Prostate gland (tissue), 2 donors: Measurements from ENCODE around the gene NRK. TPM values are rescaled to one million over a fixed set of nuclear protein-coding genes. Genes with fewer than 3 reads are reported as not detected.

ENCODE experiments used
- DNase-seq: peaks from one replicate; pipeline ENCODE4 v3.0.0-alpha.2; 2019; ENCODE audit warnings: low spot score
- H3K27ac ChIP-seq, 2 donors: fragments of 200-600 bp; sonication (generic); 2 replicates each; pipeline ENCODE4 v1.5.1; 2017 to 2019
- H3K27me3 ChIP-seq: fragments of 200-600 bp; sonication (generic); replicated peaks from 2 replicates; pipeline ENCODE4 v1.5.1; 2019; ENCODE audit not compliant: insufficient read depth
- H3K36me3 ChIP-seq, 2 donors: fragments of 200-600 bp; sonication (generic); 1 replicate in 1 of 2; 2 replicates in 1 of 2; pipeline versions ENCODE4 v1.5.1 to v1.8.1; 2017 to 2019
- H3K4me1 ChIP-seq: fragments of 200-600 bp; sonication (generic); replicated peaks from 2 replicates; pipeline ENCODE4 v1.5.1; 2019
- H3K4me3 ChIP-seq, 2 donors: fragments of 200-600 bp; sonication (generic); 2 replicates each; pipeline ENCODE4 v1.5.1; 2017 to 2019
- H3K9me3 ChIP-seq: fragments of 200-600 bp; sonication (generic); 2 replicates; pipeline ENCODE4 v1.5.1; 2017
- CTCF ChIP-seq, 4 experiments: fragments of 200-600 bp in 2 of 4; fragments of 450-650 bp in 2 of 4; sonication (generic) in 2 of 4; IDR thresholded peaks; 1 replicate in 3 of 4; 2 replicates in 1 of 4; pipeline ENCODE4 v1.5.1; 2016 to 2019; ENCODE audit warnings: antibody characterized with exemption in 4 of 4, mild to moderate bottlenecking in 2 of 4, moderate library complexity in 2 of 4
- POLR2A ChIP-seq: fragments of 450-650 bp; IDR thresholded peaks from one replicate; pipeline ENCODE4 v1.6.1; 2016; ENCODE audit warnings: antibody characterized with exemption, mild to moderate bottlenecking
- POLR2AphosphoS5 ChIP-seq: sonication (generic); formaldehyde crosslinking; IDR thresholded peaks from one replicate; pipeline ENCODE4 v1.6.1; 2017; ENCODE audit warnings: antibody characterized with exemption
- WGBS: methylation state at CpG from one replicate; pipeline ENCODE4 v1.1.5; 2018; 5-methylcytosine and 5-hydroxymethylcytosine counted together
- intact Hi-C: fragments of 100-400 bp; cut with DNase I; formaldehyde crosslinking; loops from one replicate; pipeline ENCODE4 v1.14.2; 2022
- total RNA-seq, 2 donors: library from RNA; depleted of rRNA; stranded (reverse); fragments of >200 nt; gene quantifications; one replicate each; pipeline ENCODE4 v1.1.0, GENCODE V29; 2016

Gene NRK
- total RNA-seq, 2 donors from 2014 or later, result 2.6 to 4.9 TPM

GRCh38 chrX:105910563-105911105, 88.3 kb downstream of the NRK start:
- Histone ChIP-seq H3K4me3 (no peak overlapping the region), H3K36me3 (no peaks in the 10 kb centered on the region), H3K27me3 (no peaks in the 10 kb centered on the region), H3K4me1 (no peaks in the 10 kb centered on the region), H3K9me3 (no peaks in the 10 kb centered on the region), H3K27ac (no peak overlapping the region)
- 78% methylated on average over 3 of the region's 3 CpGs for WGBS
- no peak for TF ChIP-seq POLR2A
- TF ChIP-seq POLR2AphosphoS5, result no peak
- no peak for TF ChIP-seq CTCF (IDR thresholded peaks at IDR 0.05)
- no peak for DNase-seq
- intact Hi-C loops, result no loop called here

- 74% methylated on average over 3 of the region's 3 CpGs for WGBS
- no peak for TF ChIP-seq POLR2AphosphoS5
- H3K27me3 ChIP-seq, result no peaks in the 10 kb centered on the region
- DNase-seq, result no peak
- intact Hi-C loops, result no loop called here
- no peaks in the 10 kb centered on the region for H3K9me3 ChIP-seq
- H3K4me1 ChIP-seq, result no peaks in the 10 kb centered on the region
- no peak overlapping the region for H3K4me3 ChIP-seq
- no peak overlapping the region for H3K27ac ChIP-seq
- no peaks in the 10 kb centered on the region for H3K36me3 ChIP-seq
Observed at GRCh38 chrX:105945266-105945665, 122.9 kb downstream of the NRK start.

GRCh38 chrX:105969487-105969886, 147.1 kb downstream of the NRK start:
- Histone ChIP-seq H3K27ac (no peak overlapping the region), H3K4me1 (no peaks in the 10 kb centered on the region), H3K27me3 (no peaks in the 10 kb centered on the region), H3K4me3 (no peak overlapping the region), H3K36me3 (no peaks in the 10 kb centered on the region), H3K9me3 (no peaks in the 10 kb centered on the region)
- TF ChIP-seq POLR2A, result no peak
- TF ChIP-seq CTCF (IDR thresholded peaks at IDR 0.05), result no peak
- TF ChIP-seq POLR2AphosphoS5, result no peak
- intact Hi-C loops, result no loop called here
- DNase-seq, result no peak
- 75% methylated on average over 5 of the region's 5 CpGs for WGBS

- no peak overlapping the region for H3K4me3 ChIP-seq
- H3K27ac ChIP-seq, result no peak overlapping the region
- no peaks in the 10 kb centered on the region for H3K27me3 ChIP-seq
- H3K4me1 ChIP-seq, result no peaks in the 10 kb centered on the region
- intact Hi-C loops, result no loop called here
- 39% methylated on average over 3 of the region's 3 CpGs for WGBS
- DNase-seq, result no peak
- no peaks in the 10 kb centered on the region for H3K36me3 ChIP-seq
- no peaks in the 10 kb centered on the region for H3K9me3 ChIP-seq
- TF ChIP-seq CTCF (IDR thresholded peaks at IDR 0.05), result no peak
- no peak for TF ChIP-seq POLR2A
- no peak for TF ChIP-seq POLR2AphosphoS5
Observed at GRCh38 chrX:105972690-105973386, 150.5 kb downstream of the NRK start.

- intact Hi-C loops, result no loop called here
- WGBS, result 54% methylated on average over 3 of the region's 3 CpGs
Observed at GRCh38 chrX:105973387-105973739, 151.0 kb downstream of the NRK start.

GRCh38 chrX:105975382-105975781, 153.0 kb downstream of the NRK start:
- intact Hi-C loops, result no loop called here
- H3K27me3 ChIP-seq, result no peaks in the 10 kb centered on the region
- H3K4me1 ChIP-seq, result no peaks in the 10 kb centered on the region
- H3K4me3 ChIP-seq, result no peak overlapping the region
- H3K9me3 ChIP-seq, result no peaks in the 10 kb centered on the region
- no peaks in the 10 kb centered on the region for H3K36me3 ChIP-seq
- peak in 2 of 4 experiments; percentile 36 to 37 for TF ChIP-seq CTCF (IDR thresholded peaks at IDR 0.05)
- TF ChIP-seq POLR2A, result no peak
- no peak for TF ChIP-seq POLR2AphosphoS5
- H3K27ac ChIP-seq, result no peak overlapping the region
- DNase-seq, result no peak

More at GRCh38 chrX:105973387-105973739, 151.0 kb downstream of the NRK start:
- Histone ChIP-seq H3K4me1 (no peaks in the 10 kb centered on the region), H3K27ac (no peak overlapping the region), H3K9me3 (no peaks in the 10 kb centered on the region), H3K4me3 (no peak overlapping the region), H3K27me3 (no peaks in the 10 kb centered on the region), H3K36me3 (no peaks in the 10 kb centered on the region)
- TF ChIP-seq POLR2AphosphoS5 (no peak), POLR2A (no peak)
- no peak for DNase-seq
